ENCODE data around the gene POR. TPM values are rescaled to one million over a fixed set of nuclear protein-coding genes. Genes with fewer than 3 reads are reported as not detected.

Gene POR
- total RNA-seq, 1 donor from 2014 or later, result 84.4 TPM

DNA sequence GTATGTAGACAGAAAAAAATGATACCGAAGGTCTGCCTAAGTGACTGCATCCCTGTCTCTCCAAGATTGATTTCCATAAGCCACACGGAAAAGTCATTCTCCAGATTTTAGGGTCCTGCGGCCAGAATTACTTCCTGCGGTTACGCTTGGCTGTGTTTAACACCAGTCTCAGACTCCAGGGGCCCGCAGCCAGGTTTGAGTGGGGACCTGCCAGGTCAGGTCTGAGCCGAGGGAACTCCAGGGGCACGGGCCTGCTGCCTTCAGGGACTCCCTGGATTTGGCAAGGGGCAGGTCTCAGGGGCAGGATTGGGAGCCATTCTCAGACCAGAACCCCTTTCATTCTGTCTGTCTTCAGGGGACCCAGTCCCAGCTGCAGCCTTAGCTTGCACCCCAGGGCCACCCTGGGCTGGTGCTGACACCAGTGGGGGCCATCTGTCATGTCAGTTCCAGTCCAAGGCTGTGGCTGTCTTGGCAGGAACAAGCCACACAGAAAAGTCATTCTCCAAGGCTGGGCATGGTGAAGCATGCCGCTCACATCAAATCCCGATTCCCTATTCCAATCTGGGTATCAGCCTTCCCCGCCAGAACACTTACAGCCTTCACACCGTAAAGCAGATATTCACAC lies 40.5 kb downstream of the POR start:
- Mint-ChIP-seq H3K9me3 (no peaks in the 10 kb centered on the region), H3K36me3 (ENCODE audit: low read depth) (peaks cover 4% of the 10 kb centered on the region), H3K4me3 (no peak overlapping the region), H3K27ac (no peak overlapping the region), H3K27me3 (ENCODE audit: insufficient read depth) (no peaks in the 10 kb centered on the region), H3K4me1 (ENCODE audit: low read depth) (no peaks in the 10 kb centered on the region)
- no peak for DNase-seq (ENCODE audit: low spot score)
- intact Hi-C loops (cut with micrococcal nuclease), result no loop called here

DNA sequence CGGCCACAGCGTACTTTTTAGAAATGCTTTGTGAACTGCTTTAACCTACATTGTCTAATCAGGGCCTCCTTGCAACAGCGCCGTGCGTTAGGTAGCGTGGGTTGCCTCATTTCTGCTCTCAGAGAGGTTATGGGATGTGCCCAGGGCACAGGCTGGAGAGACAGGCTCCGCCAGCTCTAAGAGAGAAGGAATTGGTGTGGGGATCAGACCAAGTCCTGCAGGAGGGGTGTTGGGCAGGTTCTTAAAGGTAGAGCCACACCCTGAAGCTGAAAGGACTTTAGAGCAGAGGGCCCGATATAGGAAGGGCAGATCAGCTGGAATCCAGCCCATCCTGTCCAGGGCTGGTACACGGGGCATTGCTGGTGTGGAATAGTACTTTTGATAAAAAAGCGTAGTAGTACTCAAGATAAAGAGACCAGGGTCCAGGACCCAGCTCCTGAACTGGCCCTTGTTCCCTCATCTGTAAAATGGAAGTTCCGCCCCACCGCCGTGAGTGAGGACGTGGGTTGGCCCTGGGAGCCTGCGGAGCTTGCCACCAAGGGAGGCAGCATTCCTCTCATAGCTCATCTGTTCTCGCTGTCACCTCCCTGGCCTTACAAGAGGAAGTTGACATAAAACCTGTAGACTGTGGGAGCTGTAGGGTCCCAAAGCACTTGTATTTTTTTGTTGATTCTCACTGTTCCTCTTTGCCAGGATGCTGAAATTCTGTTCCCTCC lies 42.2 kb downstream of the POR start:
- no peak overlapping the region for H3K4me3 Mint-ChIP-seq
- intact Hi-C loops (cut with micrococcal nuclease), result no loop called here
- H3K27ac Mint-ChIP-seq, result no peak overlapping the region
- peaks cover 6% of the 10 kb centered on the region for H3K36me3 Mint-ChIP-seq (ENCODE audit: low read depth)
- H3K27me3 Mint-ChIP-seq (ENCODE audit: insufficient read depth), result no peaks in the 10 kb centered on the region
- no peaks in the 10 kb centered on the region for H3K9me3 Mint-ChIP-seq
- no peaks in the 10 kb centered on the region for H3K4me1 Mint-ChIP-seq (ENCODE audit: low read depth)
- DNase-seq (ENCODE audit: low spot score), result no peak

DNA sequence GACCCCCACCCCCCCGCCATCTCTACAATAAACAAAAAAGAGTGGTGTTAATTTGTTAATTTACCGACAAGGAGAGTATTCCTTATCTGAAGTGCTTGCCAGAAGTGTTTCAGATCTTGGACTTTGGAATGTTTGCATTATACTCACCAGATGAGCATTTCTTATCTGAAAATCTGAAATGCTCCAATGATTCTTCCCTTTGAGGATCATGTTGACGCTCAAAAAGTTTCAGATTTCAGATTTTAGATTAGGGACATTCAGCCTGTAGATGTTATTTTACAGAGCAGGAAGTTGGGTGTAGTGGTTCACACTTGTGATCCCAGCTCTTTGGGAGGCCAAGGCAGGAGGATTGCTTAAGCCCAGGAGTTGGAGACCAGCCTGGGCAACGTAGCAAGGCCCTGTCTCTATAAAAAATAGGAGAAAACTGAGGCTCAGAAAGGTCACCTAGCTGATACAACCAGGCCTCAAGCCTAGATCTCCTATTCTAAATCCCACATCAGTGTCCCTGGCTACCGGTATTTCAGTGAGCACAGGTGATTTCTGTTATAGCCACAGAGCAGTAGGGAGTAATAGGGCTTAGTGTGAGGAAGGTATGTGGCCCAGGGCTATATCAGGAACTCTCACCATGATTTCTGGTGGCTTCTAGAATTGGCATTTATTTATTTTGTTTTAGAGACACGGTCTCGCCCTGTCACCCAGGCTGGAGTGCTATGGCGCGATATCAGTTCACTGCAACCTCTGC lies 44.0 kb downstream of the POR start:
- H3K27me3 Mint-ChIP-seq (ENCODE audit: insufficient read depth), result no peaks in the 10 kb centered on the region
- H3K27ac Mint-ChIP-seq, result no peak overlapping the region
- no peaks in the 10 kb centered on the region for H3K4me1 Mint-ChIP-seq (ENCODE audit: low read depth)
- peaks cover 9% of the 10 kb centered on the region for H3K36me3 Mint-ChIP-seq (ENCODE audit: low read depth)
- no peak overlapping the region for H3K4me3 Mint-ChIP-seq
- intact Hi-C loops (cut with micrococcal nuclease), result no loop called here
- H3K9me3 Mint-ChIP-seq, result no peaks in the 10 kb centered on the region
- DNase-seq (ENCODE audit: low spot score), result no peak

DNA sequence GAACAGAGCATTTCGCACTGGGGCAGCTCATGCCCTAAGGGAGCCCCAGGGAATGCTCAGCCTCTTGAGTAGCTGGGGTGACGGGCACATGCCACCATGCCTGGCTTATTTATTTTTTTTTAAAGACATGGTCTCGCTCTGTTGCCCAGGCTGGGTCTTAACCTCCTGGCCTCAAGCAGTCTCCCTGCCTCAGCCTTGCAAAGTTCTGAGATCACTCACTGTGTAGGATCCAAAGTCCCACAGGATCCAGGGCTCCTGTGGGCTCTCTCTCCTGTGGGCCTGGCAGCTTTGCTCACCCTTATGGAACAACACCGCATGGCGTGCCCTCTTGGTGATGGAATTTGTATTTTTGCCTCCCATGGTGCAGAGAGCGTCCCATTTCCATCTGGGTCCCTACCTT lies 45.4 kb downstream of the POR start:
- Mint-ChIP-seq H3K27me3 (ENCODE audit: insufficient read depth) (no peaks in the 10 kb centered on the region), H3K36me3 (ENCODE audit: low read depth) (peaks cover 9% of the 10 kb centered on the region), H3K27ac (no peak overlapping the region), H3K4me3 (no peak overlapping the region), H3K9me3 (no peaks in the 10 kb centered on the region), H3K4me1 (ENCODE audit: low read depth) (no peaks in the 10 kb centered on the region)
- intact Hi-C loops (cut with micrococcal nuclease), result no loop called here
- DNase-seq (ENCODE audit: low spot score), result no peak

DNA sequence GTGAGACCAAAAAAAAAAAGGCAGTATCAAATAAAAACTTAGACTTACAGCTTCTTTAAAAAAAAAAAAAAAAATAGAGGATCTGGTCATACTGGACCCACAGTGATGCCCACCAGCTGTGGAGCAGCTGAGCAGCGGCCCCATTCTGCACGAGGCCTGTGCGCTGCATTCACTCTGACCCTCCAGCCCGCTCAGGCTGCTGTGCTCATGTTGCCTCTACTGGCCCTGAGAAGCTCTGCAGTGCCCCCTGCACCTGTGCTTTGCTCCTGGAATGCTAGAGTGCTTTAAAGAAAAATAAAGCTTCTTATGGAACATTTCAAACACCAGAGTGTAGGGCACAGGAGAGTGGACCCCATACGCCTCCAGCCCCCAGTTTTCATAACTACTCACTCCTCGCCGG lies 46.3 kb downstream of the POR start:
- H3K27ac Mint-ChIP-seq, result no peak overlapping the region
- no peak for DNase-seq (ENCODE audit: low spot score)
- no peak overlapping the region for H3K4me3 Mint-ChIP-seq
- peaks cover 7% of the 10 kb centered on the region for H3K36me3 Mint-ChIP-seq (ENCODE audit: low read depth)
- H3K27me3 Mint-ChIP-seq (ENCODE audit: insufficient read depth), result no peaks in the 10 kb centered on the region
- intact Hi-C loops (cut with micrococcal nuclease), result no loop called here
- H3K4me1 Mint-ChIP-seq (ENCODE audit: low read depth), result no peaks in the 10 kb centered on the region
- H3K9me3 Mint-ChIP-seq, result no peaks in the 10 kb centered on the region

DNA sequence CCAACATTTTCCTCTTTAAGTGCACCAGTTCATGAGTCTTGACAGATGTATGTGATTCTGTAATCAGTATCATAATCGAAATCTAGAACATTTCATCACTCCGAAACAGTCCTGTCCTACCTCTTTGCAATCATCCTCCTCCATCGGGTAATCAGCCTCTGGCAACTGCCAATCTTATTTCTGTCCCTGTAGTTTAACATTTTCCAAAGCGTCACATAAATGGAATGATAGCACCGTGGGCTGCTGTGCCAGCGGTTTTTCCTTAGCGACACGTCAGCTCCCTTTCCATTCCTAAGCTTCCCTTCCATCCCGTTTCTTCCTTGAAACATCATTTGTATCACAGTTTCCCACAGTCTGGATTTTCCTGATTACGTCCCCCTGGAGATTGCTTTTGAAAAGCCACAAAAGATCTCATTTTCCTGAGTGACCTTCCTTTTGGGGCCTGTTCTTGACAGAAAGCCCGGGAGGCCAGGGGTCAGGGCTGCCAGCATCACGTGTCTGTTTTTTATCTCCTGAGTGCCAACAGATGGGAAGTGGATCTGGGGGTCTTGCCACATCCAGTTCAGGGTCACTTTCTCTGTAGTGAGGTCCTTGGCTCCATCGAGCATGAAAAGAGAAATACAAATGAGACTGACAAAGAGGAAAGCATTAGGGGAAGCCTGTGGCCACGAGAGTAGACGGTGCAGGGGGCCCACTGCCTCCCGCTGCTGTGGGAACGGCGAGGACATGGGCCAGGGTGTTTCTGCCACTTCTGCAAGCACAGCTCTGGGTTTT lies 47.8 kb downstream of the POR start:
- Mint-ChIP-seq H3K27me3 (ENCODE audit: insufficient read depth) (no peaks in the 10 kb centered on the region), H3K36me3 (ENCODE audit: low read depth) (peaks cover 4% of the 10 kb centered on the region), H3K9me3 (no peaks in the 10 kb centered on the region), H3K4me1 (ENCODE audit: low read depth) (no peaks in the 10 kb centered on the region), H3K4me3 (no peak overlapping the region), H3K27ac (no peak overlapping the region)
- no peak for DNase-seq (ENCODE audit: low spot score)
- intact Hi-C loops (cut with micrococcal nuclease), result no loop called here

DNA sequence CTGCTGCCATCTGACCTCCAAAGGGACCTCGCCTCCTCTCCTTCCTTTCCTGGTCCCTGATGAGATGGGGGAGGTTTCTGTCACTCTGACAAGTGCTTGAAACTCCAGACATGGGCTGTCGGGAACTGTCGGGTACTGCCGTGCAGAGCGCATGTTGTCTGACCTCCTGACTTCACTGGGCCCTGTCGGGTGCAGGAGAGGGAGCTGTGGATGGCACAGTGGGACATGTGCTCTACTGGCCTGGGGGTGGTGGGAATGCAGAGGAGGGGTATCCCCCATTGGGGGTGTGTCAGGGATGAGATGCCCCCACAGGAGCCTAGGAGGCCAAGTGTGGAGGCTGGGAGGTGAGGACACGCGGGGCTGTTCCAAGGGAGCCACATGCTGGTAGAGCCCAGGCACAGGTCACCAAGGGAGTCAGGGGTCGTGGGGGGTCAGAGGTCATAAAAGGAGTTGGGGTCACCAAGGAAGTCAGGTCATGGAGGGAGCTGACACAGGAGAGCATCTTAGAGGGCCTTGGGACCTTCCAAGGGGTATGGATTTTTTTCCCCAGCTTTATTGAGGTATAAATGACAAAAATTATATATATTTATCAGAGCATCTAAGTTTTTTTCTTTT lies 48.5 kb downstream of the POR start:
- H3K27me3 Mint-ChIP-seq (ENCODE audit: insufficient read depth), result no peaks in the 10 kb centered on the region
- H3K36me3 Mint-ChIP-seq (ENCODE audit: low read depth), result peaks cover 4% of the 10 kb centered on the region
- no peak overlapping the region for H3K4me3 Mint-ChIP-seq
- intact Hi-C loops (cut with micrococcal nuclease), result no loop called here
- H3K4me1 Mint-ChIP-seq (ENCODE audit: low read depth), result no peaks in the 10 kb centered on the region
- DNase-seq (ENCODE audit: low spot score), result no peak
- H3K27ac Mint-ChIP-seq, result no peak overlapping the region
- no peaks in the 10 kb centered on the region for H3K9me3 Mint-ChIP-seq

DNA sequence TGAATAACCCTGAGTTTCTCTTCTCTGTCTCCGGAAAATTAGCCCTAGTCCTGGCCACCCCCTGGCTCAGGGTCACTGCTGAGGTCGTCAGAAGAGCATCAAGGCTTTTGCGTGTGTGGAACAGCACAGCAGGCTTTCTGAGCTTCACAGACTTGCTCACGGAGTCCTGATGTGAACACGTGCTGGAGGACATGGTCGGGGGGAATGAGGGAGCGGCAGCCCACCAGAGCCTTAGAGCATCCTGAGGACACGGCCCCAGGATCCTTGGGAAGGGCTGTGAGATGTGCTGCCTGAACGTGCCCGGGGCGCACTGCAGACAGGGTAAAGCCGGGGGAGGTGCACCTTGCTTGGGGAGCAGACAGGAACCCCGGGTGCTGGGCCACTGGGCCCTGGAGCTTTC lies 50.7 kb downstream of the POR start:
- H3K27me3 Mint-ChIP-seq (ENCODE audit: insufficient read depth), result no peaks in the 10 kb centered on the region
- no peaks in the 10 kb centered on the region for H3K9me3 Mint-ChIP-seq
- H3K4me3 Mint-ChIP-seq, result no peak overlapping the region
- peaks cover 4% of the 10 kb centered on the region for H3K36me3 Mint-ChIP-seq (ENCODE audit: low read depth)
- intact Hi-C loops (cut with micrococcal nuclease), result no loop called here
- no peaks in the 10 kb centered on the region for H3K4me1 Mint-ChIP-seq (ENCODE audit: low read depth)
- H3K27ac Mint-ChIP-seq, result no peak overlapping the region
- no peak for DNase-seq (ENCODE audit: low spot score)

DNA sequence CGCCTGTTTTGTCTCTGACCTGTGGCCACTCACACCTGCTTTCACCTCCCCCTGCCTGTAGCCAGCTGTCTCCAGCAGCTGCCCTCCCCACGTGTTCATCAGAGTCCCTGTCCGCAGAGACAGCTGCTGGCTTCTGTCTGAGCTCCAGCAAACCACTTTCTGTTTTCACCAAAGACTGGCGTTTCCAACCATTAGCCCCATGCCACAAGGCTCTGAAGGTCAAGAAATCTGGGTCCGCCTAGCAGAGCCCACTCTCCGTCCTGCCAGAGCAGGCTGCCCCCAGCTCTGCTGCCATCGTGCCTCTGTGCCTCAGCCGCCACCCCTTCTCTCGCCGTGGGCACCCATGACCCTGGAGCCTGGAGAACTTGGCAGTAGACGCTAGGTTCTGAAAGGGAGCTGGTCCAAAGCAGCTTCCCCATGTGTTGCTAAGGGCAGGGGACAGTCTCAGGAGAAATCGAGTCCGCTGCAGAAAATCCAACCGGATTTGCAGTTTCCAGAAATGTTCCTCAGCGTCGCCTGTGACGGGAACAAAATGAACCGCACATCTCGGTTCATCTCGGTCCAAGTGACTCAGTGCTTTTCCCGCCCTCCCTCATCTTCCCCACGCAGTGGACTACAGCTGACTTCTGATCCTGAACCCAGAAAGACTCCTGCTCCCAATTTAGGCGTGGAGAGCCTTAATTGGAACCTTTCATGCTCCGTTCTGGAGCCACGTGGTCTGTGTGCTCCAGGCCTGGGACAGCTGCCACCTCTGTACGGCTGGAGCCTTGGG lies 51.4 kb downstream of the POR start:
- no peak for DNase-seq (ENCODE audit: low spot score)
- Mint-ChIP-seq H3K27ac (no peak overlapping the region), H3K4me3 (no peak overlapping the region), H3K27me3 (ENCODE audit: insufficient read depth) (no peaks in the 10 kb centered on the region), H3K4me1 (ENCODE audit: low read depth) (no peaks in the 10 kb centered on the region), H3K36me3 (ENCODE audit: low read depth) (peaks cover 4% of the 10 kb centered on the region), H3K9me3 (no peaks in the 10 kb centered on the region)
- intact Hi-C loops (cut with micrococcal nuclease), result no loop called here

DNA sequence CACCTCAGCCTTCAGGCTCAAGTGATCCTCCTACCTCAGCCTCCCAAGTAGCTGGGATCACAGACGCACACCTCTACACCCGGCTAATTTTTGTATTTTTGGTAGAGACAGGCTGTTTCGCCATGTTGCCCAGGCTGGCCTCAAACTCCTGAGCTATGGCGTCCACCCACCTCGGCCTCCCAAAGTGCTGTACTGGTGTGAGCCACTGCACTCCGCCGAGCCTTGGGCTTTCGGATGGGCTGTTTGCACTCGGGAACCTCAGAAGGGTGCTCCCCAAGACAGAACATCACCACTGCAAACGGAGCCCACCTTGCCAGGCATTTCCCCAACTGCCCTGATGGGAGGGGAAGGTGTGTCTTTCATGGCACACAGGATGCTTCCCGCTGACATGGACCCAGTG lies 52.1 kb downstream of the POR start:
- intact Hi-C loops (cut with micrococcal nuclease), result no loop called here
- Mint-ChIP-seq H3K27me3 (ENCODE audit: insufficient read depth) (no peaks in the 10 kb centered on the region), H3K36me3 (ENCODE audit: low read depth) (peaks cover 2% of the 10 kb centered on the region), H3K27ac (no peak overlapping the region), H3K4me1 (ENCODE audit: low read depth) (no peaks in the 10 kb centered on the region), H3K9me3 (no peaks in the 10 kb centered on the region), H3K4me3 (no peak overlapping the region)
- no peak for DNase-seq (ENCODE audit: low spot score)

DNA sequence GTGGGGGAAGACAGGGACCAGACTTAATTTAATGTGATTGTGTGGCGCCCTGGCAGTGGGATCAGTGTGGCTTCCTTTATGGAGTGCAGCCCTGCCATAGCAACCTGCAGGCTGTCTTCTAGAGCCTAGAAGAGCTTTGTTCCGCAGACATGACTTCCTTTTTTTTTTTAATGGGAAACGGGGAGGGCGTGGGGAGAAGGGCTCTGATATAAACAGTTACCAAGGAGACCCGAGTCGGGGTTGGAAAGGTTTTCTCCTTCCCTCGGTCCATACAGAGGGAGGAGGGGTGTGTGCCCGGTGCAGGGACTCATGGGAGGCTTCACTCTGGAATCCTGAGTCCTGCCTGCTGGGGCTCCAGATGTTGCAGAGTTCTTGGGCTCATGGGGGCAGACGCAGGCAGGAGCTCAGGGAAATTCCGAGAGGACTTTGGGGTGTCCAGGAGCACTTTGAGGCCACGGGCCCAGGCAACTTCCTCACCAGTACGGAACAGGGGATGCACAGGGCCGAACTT lies 52.6 kb downstream of the POR start:
- DNase-seq (ENCODE audit: low spot score), result no peak
- intact Hi-C loops (cut with micrococcal nuclease), result no loop called here
- Mint-ChIP-seq H3K4me3 (no peak overlapping the region), H3K36me3 (ENCODE audit: low read depth) (peaks cover 2% of the 10 kb centered on the region), H3K27me3 (ENCODE audit: insufficient read depth) (no peaks in the 10 kb centered on the region), H3K27ac (no peak overlapping the region), H3K4me1 (ENCODE audit: low read depth) (no peaks in the 10 kb centered on the region), H3K9me3 (no peaks in the 10 kb centered on the region)

DNA sequence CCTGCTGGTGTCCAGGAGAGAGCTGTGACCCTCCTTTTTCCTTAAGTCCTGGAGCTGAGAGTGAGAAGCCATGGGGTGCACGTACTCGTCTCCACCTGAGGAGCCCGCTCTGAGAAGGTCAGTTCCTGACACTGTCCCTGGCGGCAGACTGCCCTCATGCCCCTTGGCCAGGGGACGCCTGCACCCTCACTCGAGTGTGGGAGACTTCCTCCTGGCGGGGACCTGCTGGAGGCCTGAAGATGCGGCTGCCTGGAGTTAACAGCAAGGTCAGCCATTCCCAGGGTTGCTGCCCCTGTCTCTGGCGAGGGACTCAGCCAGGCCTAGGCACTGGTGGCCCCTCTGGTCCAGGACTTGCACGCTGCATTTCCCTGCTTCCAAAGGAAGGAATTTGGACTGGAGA lies 53.1 kb downstream of the POR start:
- H3K27ac Mint-ChIP-seq, result no peak overlapping the region
- no peak overlapping the region for H3K4me3 Mint-ChIP-seq
- H3K4me1 Mint-ChIP-seq (ENCODE audit: low read depth), result no peaks in the 10 kb centered on the region
- no peaks in the 10 kb centered on the region for H3K27me3 Mint-ChIP-seq (ENCODE audit: insufficient read depth)
- H3K9me3 Mint-ChIP-seq, result no peaks in the 10 kb centered on the region
- no peaks in the 10 kb centered on the region for H3K36me3 Mint-ChIP-seq (ENCODE audit: low read depth)
- intact Hi-C loops (cut with micrococcal nuclease), result no loop called here
- no peak for DNase-seq (ENCODE audit: low spot score)
